22Rv1 (cell line): Measurements from ENCODE around the gene CDKN1C.

Source experiments
- CTCF ChIP-seq: fragments of 450-650 bp; IDR thresholded peaks from 2 replicates; pipeline ENCODE4 v1.5.1; 2017; ENCODE audit warnings: mild to moderate bottlenecking
- ZFX ChIP-seq: fragments of 450-650 bp; IDR thresholded peaks from 2 replicates; pipeline ENCODE4 v1.6.1; 2017; ENCODE audit warnings: antibody characterized with exemption, borderline replicate concordance

DNA sequence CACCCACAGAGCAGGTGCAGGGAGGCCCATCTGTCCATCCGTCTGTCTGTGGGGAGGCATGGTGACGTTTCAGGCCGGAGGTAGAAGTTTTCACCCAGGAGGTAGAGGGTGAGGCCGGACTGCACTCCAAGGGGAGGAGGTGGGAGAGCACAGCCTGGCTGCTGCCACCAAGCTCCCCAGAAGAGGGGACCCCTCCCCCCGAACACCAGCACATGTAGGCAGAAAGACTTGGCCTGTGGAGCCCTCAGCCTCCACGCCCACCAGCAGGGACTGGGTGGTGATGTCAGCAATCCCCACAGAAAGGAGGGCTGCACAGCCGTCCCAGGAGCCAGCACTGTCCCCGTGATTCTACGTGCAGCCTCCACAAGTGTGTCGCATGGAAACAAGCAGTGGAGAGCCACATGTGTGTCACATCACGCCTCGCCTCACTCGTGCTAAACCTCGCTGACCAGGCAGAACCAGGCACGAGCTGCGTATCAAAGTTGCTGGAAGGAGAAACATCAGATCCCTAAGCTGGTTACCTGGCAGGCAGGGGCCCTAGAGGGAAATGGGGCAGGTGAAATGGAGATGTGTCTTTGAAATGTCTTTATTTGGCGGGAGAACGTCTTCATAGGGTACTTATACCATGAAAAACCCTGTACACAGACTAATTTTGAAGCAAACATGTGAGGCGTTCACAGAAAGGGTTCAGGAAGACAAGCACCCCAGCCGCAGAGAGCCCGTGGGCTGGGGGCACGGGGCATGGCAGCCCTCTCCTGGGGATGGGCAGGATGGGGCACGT, 49.1 kb downstream of the CDKN1C start:
- TF ChIP-seq CTCF (no peak), ZFX (no peak)
